K562 (cell line): ENCODE results near the gene PLCL1. TPM values are rescaled to one million over a fixed set of nuclear protein-coding genes. Genes with fewer than 3 reads are reported as not detected.

Experiments used
- ATAC-seq: fragments of 200-7000 bp; cut with Tn5 transposase; 3 replicates; pipeline ENCODE4 v1.9.1; 2020; ENCODE audit warnings: moderate library complexity
- BruUV-seq: library from RNA; stranded (reverse); fragments of 400-500 nt; replicated peaks from 2 replicates; lab custom pipeline; 2021; lab: Mats Ljungman, UMichigan
- CTCF ChIA-PET: fragments of 300-600 bp; formaldehyde crosslinking; extraction: SDS; loops from one replicate; lab custom pipeline; 2021; ENCODE audit warnings: low intra/inter-chr PET ratio; lab: Yijun Ruan, JAX
- POLR2A ChIA-PET: fragments of 300-600, 350-650 bp; sonication (Branson Sonifier 250); formaldehyde crosslinking; extraction: SDS; loops from one replicate; lab custom pipeline; 2021; ENCODE audit warnings: antibody characterized with exemption, inconsistent platforms; lab: Yijun Ruan, JAX
- DNase-seq, 4 experiments: peaks; one replicate each; pipeline versions ENCODE4 v3.0.0 to v3.0.0-alpha.2; 2011 to 2018; ENCODE audit warnings: low spot score in 3 of 4, mixed read lengths in 3 of 4; ENCODE audit errors: extremely low read depth in 1 of 4
- FAIRE-seq: peaks from 2 replicates; lab custom pipeline; 2011; peaks lifted over from hg19 to GRCh38; lab: Jason Lieb, UNC
- H2AFZ ChIP-seq: 2 replicates; pipeline ENCODE4 v1.6.0; 2011; ENCODE audit warnings: low read depth, low read length, control low read depth, inconsistent platforms
- H3K27ac ChIP-seq: fragments of 200-600 bp; 3 replicates; pipeline ENCODE4 v1.8.0; 2011; ENCODE audit warnings: low read depth, mild to moderate bottlenecking, control low read depth, inconsistent platforms, low read length, moderate library complexity, mixed read lengths; ENCODE audit errors: extremely low read depth
- H3K27me3 ChIP-seq, 2 experiments: fragments of 300-600 bp in 1 of 2; 2 replicates in 1 of 2; 3 replicates in 1 of 2; pipeline versions ENCODE4 v1.6.0 to v1.8.0; 2011; ENCODE audit warnings: inconsistent platforms in 2 of 2, low read length in 2 of 2, mild to moderate bottlenecking in 1 of 2, mixed read lengths in 1 of 2, moderate library complexity in 1 of 2; ENCODE audit not compliant: control insufficient read depth in 2 of 2, insufficient read depth in 2 of 2
- H3K36me3 ChIP-seq: fragments of 300-600 bp; 3 replicates; pipeline ENCODE4 v1.8.0; 2011; ENCODE audit warnings: mild to moderate bottlenecking, low read length, inconsistent platforms; ENCODE audit not compliant: control insufficient read depth, insufficient read depth
- H3K4me1 ChIP-seq, 2 experiments: fragments of 200-600 bp in 1 of 2; replicated peaks in 1 of 2; 2 replicates in 1 of 2; 3 replicates in 1 of 2; pipeline versions ENCODE4 v1.5.1 to v1.8.0; 2011; ENCODE audit warnings: inconsistent platforms in 2 of 2, low read length in 2 of 2, mild to moderate bottlenecking in 1 of 2, mixed read lengths in 1 of 2, moderate library complexity in 1 of 2; ENCODE audit not compliant: control insufficient read depth in 2 of 2, insufficient read depth in 2 of 2
- H3K4me2 ChIP-seq: 2 replicates; pipeline ENCODE4 v1.6.1; 2011; ENCODE audit warnings: low read length, control low read depth, inconsistent platforms, mixed read lengths; ENCODE audit not compliant: insufficient read depth
- H3K4me3 ChIP-seq: fragments of 200-600 bp; sonication (generic), shearing (Covaris generic); 2 replicates; pipeline ENCODE4 v1.5.1; 2016; ENCODE audit warnings: control low read depth, inconsistent platforms
- H3K79me2 ChIP-seq: fragments of 200-600 bp; 3 replicates; pipeline ENCODE4 v1.8.0; 2011; ENCODE audit warnings: low read length, inconsistent platforms; ENCODE audit not compliant: control insufficient read depth, insufficient read depth
- H3K9ac ChIP-seq, 2 experiments: 2 replicates each; pipeline versions ENCODE4 v1.6.0 to v1.6.1; 2011; ENCODE audit warnings: low read depth in 2 of 2, low read length in 2 of 2, control low read depth in 1 of 2, inconsistent platforms in 1 of 2, mild to moderate bottlenecking in 1 of 2, mixed read lengths in 1 of 2; ENCODE audit not compliant: insufficient read depth in 1 of 2
- H3K9me1 ChIP-seq: one replicate; pipeline ENCODE4 v1.6.0; 2011; ENCODE audit warnings: inconsistent platforms, mild to moderate bottlenecking, low read length, moderate library complexity; ENCODE audit not compliant: control insufficient read depth, insufficient read depth
- H3K9me3 ChIP-seq: replicated peaks from 2 replicates; pipeline ENCODE4 v1.5.1; 2011; ENCODE audit warnings: low read depth, low read length, inconsistent platforms; ENCODE audit not compliant: control insufficient read depth, insufficient read depth
- H4K20me1 ChIP-seq: replicated peaks from 2 replicates; pipeline ENCODE4 v1.6.1; 2011; ENCODE audit warnings: low read length, inconsistent platforms, mixed read lengths; ENCODE audit not compliant: control insufficient read depth, insufficient read depth
- ARID4B ChIP-seq: sonication (generic); formaldehyde crosslinking; IDR thresholded peaks from 2 replicates; pipeline ENCODE4 v1.8.0; 2022; ENCODE audit warnings: mild to moderate bottlenecking, missing genetic modification reagents
- HNRNPL ChIP-seq: fragments of 200-400 bp; formaldehyde crosslinking; IDR thresholded peaks from 2 replicates; pipeline ENCODE4 v1.6.1; 2017; ENCODE audit warnings: low read depth, mild to moderate bottlenecking, low read length
- NCOR1 ChIP-seq: fragments of 450-650 bp; IDR thresholded peaks from 2 replicates; pipeline ENCODE4 v1.6.1; 2016; ENCODE audit warnings: mild to moderate bottlenecking, moderate library complexity
- NRF1 ChIP-seq, 2 experiments: fragments of 450-650 bp; IDR thresholded peaks in 1 of 2; conservative IDR thresholded peaks in 1 of 2; 2 replicates each; pipeline ENCODE4 v1.6.1; 2014; ENCODE audit warnings: mild to moderate bottlenecking in 2 of 2
- PHB2 ChIP-seq: fragments of 450-650 bp; IDR thresholded peaks from 2 replicates; pipeline ENCODE4 v1.6.1; 2017; ENCODE audit warnings: low read depth
- POLR2B ChIP-seq: fragments of 450-650 bp; IDR thresholded peaks from 2 replicates; pipeline ENCODE4 v1.6.1; 2018; ENCODE audit warnings: low read depth; ENCODE audit not compliant: partially characterized antibody
- POLR3A ChIP-seq: IDR thresholded peaks from 2 replicates; pipeline ENCODE4 v1.6.1; 2011; ENCODE audit warnings: borderline replicate concordance, mild to moderate bottlenecking, moderate library complexity; ENCODE audit not compliant: insufficient read length, insufficient read depth; ENCODE audit errors: extremely low read depth
- PPARD ChIP-seq: fragments of 250-450 bp; sonication (Bioruptor Pico); IDR thresholded peaks from 2 replicates; pipeline ENCODE4 v1.8.0; 2022; ENCODE audit warnings: inconsistent platforms, mild to moderate bottlenecking, moderate library complexity
- SMAD1 ChIP-seq: fragments of 150-350 bp; IDR thresholded peaks from 2 replicates; pipeline ENCODE4 v1.6.1; 2014; ENCODE audit warnings: low read length, low read depth; ENCODE audit not compliant: partially characterized antibody
- XRCC4 ChIP-seq: IDR thresholded peaks from one replicate; pipeline ENCODE4 v1.6.1; 2011; ENCODE audit not compliant: insufficient read depth, insufficient read length; ENCODE audit errors: extremely low read depth
- ZBTB43 ChIP-seq: sonication (generic); formaldehyde crosslinking; IDR thresholded peaks from 2 replicates; pipeline ENCODE4 v1.8.0; 2023; ENCODE audit warnings: mild to moderate bottlenecking, missing genetic modification reagents
- ZKSCAN8 ChIP-seq: fragments of 200-800 bp; sonication (Bioruptor generic); IDR thresholded peaks from 2 replicates; pipeline ENCODE4 v1.6.1; 2016; ENCODE audit warnings: missing genetic modification characterization, missing compliant biosample characterization
- ZNF57 ChIP-seq: fragments of 450-650 bp; formaldehyde crosslinking; IDR thresholded peaks from 2 replicates; pipeline ENCODE4 v1.4.0; 2020; ENCODE audit warnings: mild to moderate bottlenecking, moderate library complexity
- ZNF707 ChIP-seq: fragments of 250-450 bp; sonication (Bioruptor Pico); conservative IDR thresholded peaks from 2 replicates; pipeline ENCODE4 v1.8.0; 2022; ENCODE audit warnings: inconsistent platforms, mild to moderate bottlenecking, moderate library complexity
- WGBS: fragments of 100-300 bp; shearing (Covaris generic); methylation state at CpG from one replicate; pipeline ENCODE4 v1.1.6; 2016; ENCODE audit warnings: low coverage, mixed read lengths; ENCODE audit not compliant: insufficient coverage; ENCODE audit errors: missing lambda C conversion rate; 5-methylcytosine and 5-hydroxymethylcytosine counted together
- in situ Hi-C: fragments of 300-500 bp; cut with MboI; formaldehyde crosslinking; loops from 4 replicates; pipeline ENCODE4 v1.15.0; 2018; ENCODE audit warnings: inconsistent platforms, mixed read lengths
- intact Hi-C: fragments of 100-400 bp; cut with micrococcal nuclease; formaldehyde crosslinking; loops from 2 replicates; pipeline ENCODE4 v1.14.2; 2022
- polyA plus RNA-seq, 8 experiments: library from polyadenylated mRNA; depleted of rRNA in 4 of 8; stranded (reverse) in 5 of 8; unstranded in 3 of 8; fragments of >200 nt; fragmentation: Nextera tagmentation in 2 of 8; fragmentation: Illumina TruSeq in 1 of 8; extraction: Ambion mirVana in 2 of 8; extraction: Trizol in 1 of 8; gene quantifications; 2 replicates each; pipeline versions ENCODE4 v1.2.1 to v1.2.3, GENCODE V29; 2011 to 2014; ENCODE audit warnings: inconsistent platforms in 1 of 8, missing spikeins in 1 of 8
- total RNA-seq, 7 experiments: library from RNA; depleted of rRNA in 6 of 7; stranded (reverse); fragments of >200 nt in 6 of 7; fragmentation: Illumina TruSeq in 2 of 7; extraction: Trizol in 2 of 7; gene quantifications; 2 replicates each; pipeline versions ENCODE4 v1.2.1 to v1.2.3, GENCODE V29; 2011 to 2021; ENCODE audit warnings: low replicate concordance in 1 of 7

Gene PLCL1
- total and polyA plus RNA-seq, 9 of the 15 experiments (the other 6 are each of a cell fraction or from before 2014, with no cell fraction given) = 2.0 to 17.7 (median 8.6) TPM

GRCh38 chr2:198173864-198174263 is 369.5 kb downstream of the PLCL1 start (continued):
- TF ChIP-seq ZNF707 (CRISPR knock-in tag) (no peak), NRF1 (conservative IDR thresholded peaks at IDR 0.05 in 1 of 2, IDR thresholded peaks at IDR 0.05 in 1 of 2) (no peak), POLR3A (no peak), POLR2B (no peak), XRCC4 (no peak), ZNF57 (CRISPR knock-in tag) (no peak), PPARD (CRISPR knock-in tag) (no peak), ZBTB43 (no peak), PHB2 (no peak)

- CTCF ChIA-PET = no interaction called here
- no peaks in the 10 kb centered on the region for H4K20me1 ChIP-seq
- no peak for TF ChIP-seq ZKSCAN8
- no peak for TF ChIP-seq ARID4B
- TF ChIP-seq HNRNPL = no peak
- no peak for TF ChIP-seq SMAD1
- TF ChIP-seq NCOR1 = no peak
- no peak for TF ChIP-seq ZNF57 (CRISPR knock-in tag)
- H3K79me2 ChIP-seq = no peaks in the 10 kb centered on the region
- in situ Hi-C loops (no loop called here), intact Hi-C loops (no loop called here)
- no peak overlapping the region for H3K9ac ChIP-seq
- no TSS peak for BruUV-seq
- DNase-seq (no peak), FAIRE-seq (no peak), ATAC-seq (no peak)
- no peaks in the 10 kb centered on the region for H3K4me1 ChIP-seq
- peaks cover 0 to 9% of the 10 kb centered on the region in 2 experiments; a peak in 2 of 5 replicates for H3K27me3 ChIP-seq
- no peaks in the 10 kb centered on the region for H3K9me3 ChIP-seq
- H3K4me3 ChIP-seq = no peak overlapping the region
- H3K36me3 ChIP-seq = no peaks in the 10 kb centered on the region
- no peak overlapping the region for H3K4me2 ChIP-seq
- no peak overlapping the region for H2AFZ ChIP-seq
- WGBS = 0% methylated on average over 2 of the region's 3 CpGs
- H3K9me1 ChIP-seq = no peaks in the 10 kb centered on the region
- no peak overlapping the region for H3K27ac ChIP-seq
- POLR2A ChIA-PET = no interaction called here
Observed at GRCh38 chr2:198175271-198175670, 370.9 kb downstream of the PLCL1 start.
